ENCODE results near the gene TBC1D7.

The TBC1D7 gene

DNA sequence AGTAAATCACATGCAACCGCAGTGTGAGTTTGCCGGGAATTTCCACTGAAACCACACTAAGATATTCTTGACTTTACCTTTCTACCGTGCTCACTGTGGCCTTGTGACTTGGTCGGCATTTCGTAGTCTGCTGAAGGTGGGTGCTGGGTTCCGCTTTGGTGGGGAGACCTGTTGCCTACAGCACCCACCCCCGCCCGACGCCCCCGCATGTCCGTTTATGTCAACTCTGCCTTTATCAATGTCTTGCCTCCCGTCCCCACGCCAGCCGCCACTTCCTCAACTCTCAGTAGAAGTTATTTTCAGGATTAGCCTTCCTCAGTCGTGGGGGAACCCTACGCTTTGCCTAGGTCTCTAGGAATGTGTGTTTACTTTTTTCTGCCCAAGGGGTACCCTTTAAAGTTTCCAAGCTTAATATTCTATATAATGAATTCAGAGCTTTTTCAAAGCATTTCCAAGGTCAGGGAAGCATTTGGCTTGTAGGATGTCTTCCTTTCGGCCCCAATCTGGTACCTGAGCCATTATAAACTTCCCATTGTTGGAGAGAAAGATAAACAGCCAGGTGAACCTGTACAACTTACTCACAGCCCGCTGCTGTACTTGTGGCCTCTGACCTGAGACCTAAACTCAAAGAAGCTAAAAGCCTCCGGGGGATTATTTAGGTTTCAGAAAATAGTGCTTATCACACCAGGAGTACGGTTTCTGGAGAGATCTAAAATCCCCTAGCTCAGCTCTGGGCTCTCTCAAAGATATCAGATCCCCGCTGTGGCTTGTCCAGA lies 54.2 kb downstream of the TBC1D7 start:
- DNase-seq (ENCODE audit: low read depth in 2 of 3, low spot score in 1 of 3) = peak; percentile 25 to 37 (median 25)

GRCh38 chr6:13273202-13273930 lies 55.0 kb downstream of the TBC1D7 start:
- no peak for DNase-seq (ENCODE audit: low read depth in 2 of 3, low spot score in 1 of 3)

DNA sequence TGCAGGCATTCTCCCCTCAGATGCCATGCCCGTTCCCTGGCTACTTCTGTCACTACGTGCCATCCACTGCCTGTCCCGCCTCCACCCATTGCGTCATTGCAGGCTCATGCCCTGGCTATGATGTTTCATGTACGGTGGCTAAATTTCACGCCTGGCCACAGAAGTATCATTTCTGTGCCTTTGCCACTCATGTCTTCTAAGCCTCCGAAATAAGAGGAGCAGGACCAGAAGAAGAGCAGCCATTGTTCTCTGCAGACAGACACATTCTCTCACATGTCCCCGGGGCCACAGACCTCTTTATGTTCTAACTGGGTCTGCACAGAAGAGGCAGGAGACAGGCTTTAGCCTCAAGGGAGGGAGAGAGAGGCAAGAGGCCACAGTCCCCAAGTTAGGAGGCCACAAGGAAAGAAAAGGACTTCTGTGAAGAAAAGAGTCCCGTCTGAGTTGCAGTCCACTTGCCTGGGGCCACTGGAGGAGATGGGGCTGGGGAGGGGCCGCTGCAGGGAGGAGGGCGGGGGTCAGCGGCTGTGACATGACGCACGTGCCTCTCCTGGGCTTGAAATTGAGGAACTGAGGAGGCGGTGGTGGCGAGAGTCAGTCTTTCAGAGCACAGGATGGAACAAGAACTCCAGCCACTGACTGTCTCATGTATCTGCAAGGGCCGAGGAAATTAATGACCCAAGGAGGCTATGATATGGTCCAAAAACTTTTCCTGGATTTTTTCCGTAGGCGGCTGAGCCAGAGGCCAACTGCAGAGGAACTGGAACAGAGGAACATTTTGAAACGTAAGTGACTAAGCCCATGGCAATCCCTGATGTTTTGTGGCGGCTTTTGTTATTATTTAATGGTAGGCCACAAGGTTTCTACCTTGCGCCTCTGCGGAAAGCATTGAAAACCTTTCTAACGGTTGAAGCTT lies 55.9 kb downstream of the TBC1D7 start:
- DNase-seq (ENCODE audit: low read depth in 2 of 3, low spot score in 1 of 3) = no peak

- DNase-seq (ENCODE audit: low read depth in 2 of 3, low spot score in 1 of 3) = no peak
Observed at GRCh38 chr6:13268913-13269518, 59.3 kb downstream of the TBC1D7 start.

GRCh38 chr6:13267142-13267651 lies 61.1 kb downstream of the TBC1D7 start:
- no peak for DNase-seq (ENCODE audit: low read depth in 2 of 3, low spot score in 1 of 3)

- DNase-seq (ENCODE audit: low read depth in 2 of 3, low spot score in 1 of 3) = no peak
Observed at GRCh38 chr6:13263669-13264068, 64.7 kb downstream of the TBC1D7 start.

DNA sequence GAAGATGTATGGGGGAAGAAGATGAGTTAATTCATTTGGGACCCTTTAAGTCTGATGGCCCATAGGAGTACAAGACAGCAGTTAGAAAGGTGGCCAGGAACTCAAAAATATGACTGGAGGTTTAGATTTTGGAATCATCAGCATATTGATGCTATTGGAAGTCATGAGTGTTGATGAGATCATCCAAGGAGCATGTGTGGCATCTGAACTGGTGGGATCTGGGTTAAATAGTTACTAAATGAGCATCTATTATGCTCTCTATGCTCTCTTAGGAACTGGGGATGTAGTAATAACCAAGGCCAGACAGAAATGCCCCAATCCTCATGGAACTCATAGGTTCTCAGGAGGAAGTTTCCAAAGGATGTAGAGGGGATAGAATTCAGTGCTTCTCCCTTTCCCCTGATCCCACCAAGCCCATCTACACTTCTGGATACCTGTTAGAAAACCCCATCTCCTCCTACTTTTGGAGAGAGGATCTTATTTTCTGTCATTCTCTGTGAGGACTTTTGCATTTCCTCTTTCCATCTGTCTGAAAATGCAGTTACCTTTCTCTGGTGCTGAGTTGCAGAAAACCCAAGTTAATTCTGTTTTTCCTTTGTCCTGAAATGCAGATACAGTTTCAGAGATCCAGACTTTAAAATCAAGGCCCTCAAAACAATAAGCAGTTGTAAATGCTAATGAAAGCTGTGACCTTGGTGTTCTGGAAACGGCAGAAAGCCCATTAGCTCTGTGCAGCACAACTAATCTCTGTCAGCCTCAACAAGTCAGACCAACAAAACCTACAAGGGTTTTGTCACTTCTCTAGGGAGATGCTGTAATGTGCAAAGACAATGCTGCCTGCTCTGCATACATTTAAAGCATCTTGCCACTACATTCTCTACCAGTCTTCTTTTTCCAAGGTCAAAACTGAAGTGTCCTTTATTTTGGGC lies 65.8 kb downstream of the TBC1D7 start:
- DNase-seq (ENCODE audit: low read depth in 2 of 3, low spot score in 1 of 3) = no peak

DNA sequence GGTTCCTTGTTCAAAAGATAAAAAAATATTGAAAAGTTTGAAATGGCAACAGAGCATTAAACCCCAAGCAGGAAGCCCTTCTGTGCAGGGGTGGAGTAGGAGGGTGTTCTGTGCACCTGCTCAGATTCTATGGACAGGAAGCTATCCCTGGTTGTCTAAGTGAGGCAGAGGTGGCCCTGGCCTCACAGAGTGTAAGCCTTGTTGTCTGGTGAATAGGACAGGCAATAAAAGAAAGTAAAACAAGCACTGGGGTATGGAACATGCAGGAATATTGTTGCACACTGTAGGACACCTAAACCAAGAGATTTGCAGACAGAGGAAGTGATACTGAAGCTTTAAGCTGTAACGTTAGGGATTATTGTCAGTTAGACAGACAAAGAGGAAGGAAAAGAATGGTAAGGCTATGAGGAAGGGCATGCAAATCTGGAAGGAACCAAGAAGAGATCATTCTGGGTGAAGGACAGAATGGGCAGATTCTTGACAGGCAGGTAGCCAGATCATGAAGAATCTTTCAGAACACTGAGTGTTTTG lies 66.8 kb downstream of the TBC1D7 start:
- DNase-seq (ENCODE audit: low read depth in 2 of 3, low spot score in 1 of 3) = no peak

DNA sequence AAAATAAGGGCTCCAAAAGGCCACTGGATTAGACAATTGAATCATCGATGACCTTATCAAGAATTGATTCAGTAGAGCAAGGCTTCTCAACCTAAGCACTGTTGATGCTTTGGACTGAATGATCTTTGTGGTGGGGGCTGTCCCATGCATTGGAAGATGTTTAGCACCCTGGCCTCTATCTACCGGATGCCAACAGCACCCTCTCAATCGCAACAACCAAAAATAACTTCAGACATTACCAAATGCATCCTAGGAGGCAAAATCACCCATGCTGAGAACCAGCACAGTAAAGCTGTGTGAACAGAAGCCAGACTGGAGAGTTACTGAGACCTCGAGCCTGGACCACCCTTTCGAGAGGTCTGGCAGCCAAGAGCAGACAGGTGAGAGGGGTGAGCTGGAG lies 67.5 kb downstream of the TBC1D7 start:
- no peak for DNase-seq (ENCODE audit: low read depth in 2 of 3, low spot score in 1 of 3)

GRCh38 chr6:13260101-13260598 lies 68.2 kb downstream of the TBC1D7 start:
- no peak for DNase-seq (ENCODE audit: low read depth in 2 of 3, low spot score in 1 of 3)

DNA sequence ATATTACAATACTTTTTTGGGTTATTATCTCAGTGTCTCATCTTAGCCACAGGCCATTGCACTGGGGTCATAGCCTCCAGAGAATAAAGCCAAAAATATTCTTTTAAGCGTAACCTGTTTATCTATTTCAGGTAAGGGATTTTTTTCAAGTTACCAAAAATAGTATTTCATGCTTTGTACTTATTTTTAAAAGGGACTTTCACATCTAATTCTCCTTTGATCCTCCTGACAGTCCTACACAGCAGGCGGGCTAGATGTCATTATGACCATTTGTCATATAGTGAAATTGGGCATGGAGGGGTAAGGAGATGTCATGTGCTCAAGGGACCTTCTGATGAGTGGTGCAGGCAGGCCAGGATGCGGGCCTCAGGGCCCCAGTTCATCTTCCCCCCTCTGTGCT lies 68.9 kb downstream of the TBC1D7 start:
- no peak for DNase-seq (ENCODE audit: low read depth in 2 of 3, low spot score in 1 of 3)

DNA sequence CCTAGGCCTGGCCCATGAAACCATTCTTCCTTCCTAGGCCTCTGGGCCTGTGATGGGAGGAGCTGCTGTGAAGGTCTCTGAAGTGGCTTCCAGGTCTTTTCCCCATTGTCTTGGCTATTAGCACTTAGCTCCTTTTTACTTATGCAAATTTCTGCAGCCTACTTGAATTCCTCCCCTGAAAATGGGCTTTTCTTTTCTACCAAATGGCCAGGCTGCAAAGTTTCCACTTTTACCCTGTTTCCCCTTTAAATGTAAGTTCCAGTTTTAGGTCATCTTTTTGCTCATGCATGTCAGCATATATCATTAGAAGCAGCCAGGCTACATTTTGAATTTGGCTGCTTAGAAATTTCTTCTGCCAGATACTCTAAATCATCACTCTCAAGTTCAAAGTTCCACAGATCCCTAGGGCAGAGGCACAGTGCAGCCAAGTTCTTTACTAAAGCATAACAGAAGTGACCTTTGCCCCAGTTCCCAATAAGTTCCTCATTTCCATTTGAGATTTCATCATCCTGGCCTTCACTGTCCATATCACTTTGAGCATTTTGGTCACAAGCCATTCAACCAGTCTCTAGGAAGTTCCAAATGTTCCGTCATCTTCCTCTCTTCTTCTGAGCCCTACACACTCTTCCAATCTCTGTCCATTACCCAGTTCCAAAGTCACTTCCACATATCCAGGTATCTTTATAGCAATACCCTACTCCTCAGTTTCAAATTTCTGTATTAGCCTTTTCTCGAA lies 71.9 kb downstream of the TBC1D7 start:
- DNase-seq (ENCODE audit: low read depth in 2 of 3, low spot score in 1 of 3) = no peak
